Activated naive CD8-positive, alpha-beta T cell treated with anti-CD3 and anti-CD28 coated beads, Interleukin-2, amount 10 ng/mL, durations not matched to agents 7 days and 5 days (primary cell): ENCODE data around the gene PEF1. TPM values are rescaled to one million over a fixed set of nuclear protein-coding genes. Genes with fewer than 3 reads are reported as not detected.

Experiments used
- ATAC-seq: fragments of 150-1000 bp; cut with Tn5 transposase; one replicate; pipeline ENCODE4 v1.10.0; 2021; ENCODE audit warnings: low read depth, moderate library complexity
- POLR2A ChIA-PET: fragments of 350-600 bp; sonication (Branson Sonifier 250); formaldehyde crosslinking; loops from one replicate; lab custom pipeline; 2021; ENCODE audit warnings: antibody characterized with exemption; lab: Charles Lee
- DNase-seq: peaks from one replicate; pipeline ENCODE4 v3.0.0; 2021
- H3K27ac Mint-ChIP-seq: one replicate; pipeline ENCODE4 v1.8.0; 2022; ENCODE audit warnings: mild to moderate bottlenecking, mixed read lengths
- H3K27me3 Mint-ChIP-seq: one replicate; pipeline ENCODE4 v1.8.0; 2022; ENCODE audit warnings: mild to moderate bottlenecking, moderate library complexity, mixed read lengths
- H3K36me3 Mint-ChIP-seq: one replicate; pipeline ENCODE4 v1.8.0; 2021; ENCODE audit warnings: mild to moderate bottlenecking, mixed read lengths
- H3K4me1 Mint-ChIP-seq: one replicate; pipeline ENCODE4 v1.8.0; 2021; ENCODE audit warnings: mixed read lengths
- H3K4me3 Mint-ChIP-seq: one replicate; pipeline ENCODE4 v1.8.0; 2022; ENCODE audit warnings: mild to moderate bottlenecking, moderate library complexity, mixed read lengths
- H3K9me3 Mint-ChIP-seq: one replicate; pipeline ENCODE4 v1.8.0; 2021; ENCODE audit warnings: mixed read lengths
- total RNA-seq, 2 experiments: library from RNA; stranded (reverse); gene quantifications; one replicate each; pipeline ENCODE4 v1.2.3, GENCODE V29; 2021

Gene PEF1
- total RNA-seq, 2 experiments from 2014 or later, result 47.2 TPM

- Mint-ChIP-seq H3K27me3 (peaks cover 14% of the 10 kb centered on the region), H3K9me3 (no peaks in the 10 kb centered on the region), H3K4me3 (no peak overlapping the region), H3K4me1 (peaks cover 3% of the 10 kb centered on the region), H3K36me3 (no peaks in the 10 kb centered on the region), H3K27ac (no peak overlapping the region)
- DNase-seq (no peak), ATAC-seq (no peak)
- POLR2A ChIA-PET, result no interaction called here
These were observed 59.6 kb downstream of the PEF1 start for GRCh38 chr1:31584869-31585735.

- ATAC-seq (no peak), DNase-seq (no peak)
- H3K36me3 Mint-ChIP-seq, result no peaks in the 10 kb centered on the region
- H3K4me3 Mint-ChIP-seq, result no peak overlapping the region
- H3K27ac Mint-ChIP-seq, result no peak overlapping the region
- POLR2A ChIA-PET, result no interaction called here
- H3K4me1 Mint-ChIP-seq, result peaks cover 2% of the 10 kb centered on the region
- H3K27me3 Mint-ChIP-seq, result peaks cover 9% of the 10 kb centered on the region
- H3K9me3 Mint-ChIP-seq, result no peaks in the 10 kb centered on the region
These were observed 60.4 kb downstream of the PEF1 start for GRCh38 chr1:31583995-31584868.

GRCh38 chr1:31583082-31583994 lies 61.3 kb downstream of the PEF1 start:
- peaks cover 6% of the 10 kb centered on the region for H3K27me3 Mint-ChIP-seq
- H3K4me1 Mint-ChIP-seq, result no peaks in the 10 kb centered on the region
- POLR2A ChIA-PET, result no interaction called here
- no peaks in the 10 kb centered on the region for H3K36me3 Mint-ChIP-seq
- H3K9me3 Mint-ChIP-seq, result no peaks in the 10 kb centered on the region
- no peak for DNase-seq
- no peak overlapping the region for H3K27ac Mint-ChIP-seq
- H3K4me3 Mint-ChIP-seq, result no peak overlapping the region
- ATAC-seq, result no peak

- no peak for DNase-seq
- H3K4me1 Mint-ChIP-seq, result no peaks in the 10 kb centered on the region
- peaks cover 6% of the 10 kb centered on the region for H3K27me3 Mint-ChIP-seq
- H3K4me3 Mint-ChIP-seq, result no peak overlapping the region
- no peak for ATAC-seq
- H3K27ac Mint-ChIP-seq, result no peak overlapping the region
- POLR2A ChIA-PET, result no interaction called here
- no peaks in the 10 kb centered on the region for H3K9me3 Mint-ChIP-seq
- H3K36me3 Mint-ChIP-seq, result no peaks in the 10 kb centered on the region
These were observed 62.6 kb downstream of the PEF1 start for GRCh38 chr1:31581821-31582810.

GRCh38 chr1:31580891-31581603 lies 63.6 kb downstream of the PEF1 start:
- POLR2A ChIA-PET, result no interaction called here
- Mint-ChIP-seq H3K36me3 (no peaks in the 10 kb centered on the region), H3K4me3 (no peak overlapping the region), H3K4me1 (no peaks in the 10 kb centered on the region), H3K9me3 (no peaks in the 10 kb centered on the region), H3K27me3 (peaks cover 8% of the 10 kb centered on the region), H3K27ac (no peak overlapping the region)
- DNase-seq (no peak), ATAC-seq (no peak)

GRCh38 chr1:31580513-31580870 lies 64.2 kb downstream of the PEF1 start:
- Mint-ChIP-seq H3K4me3 (no peak overlapping the region), H3K4me1 (no peaks in the 10 kb centered on the region), H3K27ac (no peak overlapping the region), H3K27me3 (peaks cover 8% of the 10 kb centered on the region), H3K9me3 (no peaks in the 10 kb centered on the region), H3K36me3 (no peaks in the 10 kb centered on the region)
- ATAC-seq (no peak), DNase-seq (no peak)
- POLR2A ChIA-PET, result no interaction called here

Other genes with a start within 250 kb of the PEF1 start
- gene SERINC2, start 231.7 kb downstream of the PEF1 start, total RNA-seq, result under 1 TPM in 1 of 2 experiments, not detected in 1; 0.14 TPM
- gene TINAGL1, start 68.4 kb downstream of the PEF1 start, total RNA-seq, result not detected
- gene HCRTR1, start 27.2 kb downstream of the PEF1 start, total RNA-seq, result not detected
- gene COL16A1, start 59.1 kb upstream of the PEF1 start, total RNA-seq, result under 1 TPM in 1 of 2 experiments, not detected in 1; 0.14 TPM
- under 1 TPM; 0.74 to 0.75 TPM for gene ADGRB2, start 119.5 kb upstream of the PEF1 start, total RNA-seq
- gene SPOCD1, start 171.1 kb upstream of the PEF1 start, total RNA-seq, result under 1 TPM; 0.34 to 0.36 TPM